ENCODE data around the gene LRP1.

LRP1 gene

GRCh38 chr12:57153415-57153997 lies 25.2 kb downstream of the LRP1 start:
- TF ChIP-seq CTCF (IDR thresholded peaks at IDR 0.05; ENCODE audit: borderline replicate concordance, insufficient read depth, low read depth, low read length): no peak
- H3K4me3 ChIP-seq (ENCODE audit: low read depth, low read length): no peak overlapping the region

GRCh38 chr12:57154076-57154475 lies 25.8 kb downstream of the LRP1 start:
- H3K4me3 ChIP-seq (ENCODE audit: low read depth, low read length): no peak overlapping the region
- TF ChIP-seq CTCF (IDR thresholded peaks at IDR 0.05; ENCODE audit: borderline replicate concordance, insufficient read depth, low read depth, low read length): no peak

- no peak for TF ChIP-seq CTCF (IDR thresholded peaks at IDR 0.05; ENCODE audit: borderline replicate concordance, insufficient read depth, low read depth, low read length)
These were observed 26.6 kb downstream of the LRP1 start for GRCh38 chr12:57154804-57155434.

GRCh38 chr12:57156701-57157403 lies 28.6 kb downstream of the LRP1 start:
- no peak overlapping the region for H3K4me3 ChIP-seq (ENCODE audit: low read depth, low read length)
- no peak for TF ChIP-seq CTCF (IDR thresholded peaks at IDR 0.05; ENCODE audit: borderline replicate concordance, insufficient read depth, low read depth, low read length)

More at GRCh38 chr12:57154804-57155434, 26.6 kb downstream of the LRP1 start:
- no peak overlapping the region for H3K4me3 ChIP-seq (ENCODE audit: low read depth, low read length)

GRCh38 chr12:57157588-57158173 lies 29.4 kb downstream of the LRP1 start:
- TF ChIP-seq CTCF (IDR thresholded peaks at IDR 0.05; ENCODE audit: borderline replicate concordance, insufficient read depth, low read depth, low read length): no peak
- no peak overlapping the region for H3K4me3 ChIP-seq (ENCODE audit: low read depth, low read length)

GRCh38 chr12:57158186-57158585 lies 29.9 kb downstream of the LRP1 start:
- H3K4me3 ChIP-seq (ENCODE audit: low read depth, low read length): no peak overlapping the region
- no peak for TF ChIP-seq CTCF (IDR thresholded peaks at IDR 0.05; ENCODE audit: borderline replicate concordance, insufficient read depth, low read depth, low read length)

Measured in GM12875 (cell line).